Keratinocyte (primary cell): Measurements from ENCODE around the gene FXYD2.

Source experiments
- CTCF ChIP-seq, 3 experiments: IDR thresholded peaks in 1 of 3; conservative IDR thresholded peaks in 1 of 3; optimal IDR thresholded peaks in 1 of 3; 2 replicates in 2 of 3; 3 replicates in 1 of 3; pipeline versions ENCODE3 to v1.5.1; 2011; ENCODE audit warnings: low read length in 3 of 3, mild to moderate bottlenecking in 3 of 3, moderate library complexity in 2 of 3, control low read depth in 1 of 3, inconsistent platforms in 1 of 3; ENCODE audit not compliant: insufficient read depth in 2 of 3; ENCODE audit errors: extremely low read depth in 1 of 3
- EZH2 ChIP-seq: IDR thresholded peaks from one replicate; pipeline ENCODE4 v1.6.1; 2012; ENCODE audit warnings: inconsistent platforms, mild to moderate bottlenecking, low read length, moderate library complexity

- TF ChIP-seq CTCF (optimal IDR thresholded peaks at IDR 0.05 in 1 of 3, IDR thresholded peaks at IDR 0.05 in 1 of 3, conservative IDR thresholded peaks at IDR 0.05 in 1 of 3; ENCODE audit: extremely low read depth in 1 of 3, insufficient read depth in 2 of 3, low read length in 3 of 3) (no peak), EZH2 (no peak)
Observed at GRCh38 chr11:117872975-117873827, 48.7 kb upstream of the FXYD2 start.
